K562 (cell line): ENCODE measurements around the gene FRG1.
"Not testable (repeated sequence)": the region's sequence is repeated elsewhere in the genome, so short reads cannot be mapped to it uniquely, and the experiment has no call there.

ENCODE experiments used
- CTCF ChIP-seq, 3 experiments: IDR thresholded peaks in 2 of 3; conservative IDR thresholded peaks in 1 of 3; 2 replicates each; pipeline ENCODE4 v1.5.1; 2011 to 2012; ENCODE audit warnings: low read length in 3 of 3, mild to moderate bottlenecking in 3 of 3, control low read depth in 2 of 3, improper control_type of control experiment in 1 of 3, inconsistent platforms in 1 of 3, low read depth in 1 of 3, mixed read lengths in 1 of 3, moderate library complexity in 1 of 3; ENCODE audit not compliant: insufficient read depth in 2 of 3
- ETS1 ChIP-seq: conservative IDR thresholded peaks from 2 replicates; pipeline ENCODE4 v1.6.1; 2011; ENCODE audit warnings: low read depth, mild to moderate bottlenecking, low read length; ENCODE audit not compliant: control insufficient read depth
- HNRNPUL1 ChIP-seq: fragments of 200-400 bp; formaldehyde crosslinking; IDR thresholded peaks from 2 replicates; pipeline ENCODE4 v1.6.1; 2017; ENCODE audit warnings: low read length
- NR2C2 ChIP-seq, 2 experiments: fragments of 200-800 bp in 1 of 2; sonication (Bioruptor generic) in 1 of 2; sonication (generic) in 1 of 2; formaldehyde crosslinking in 1 of 2; IDR thresholded peaks; 2 replicates each; pipeline versions ENCODE4 v1.6.1 to v1.8.0; 2016 to 2022; ENCODE audit warnings: mild to moderate bottlenecking in 1 of 2, missing compliant biosample characterization in 1 of 2, missing genetic modification characterization in 1 of 2, missing genetic modification reagents in 1 of 2
- RAD21 ChIP-seq, 2 experiments: fragments of 250-450 bp in 1 of 2; fragments of 450-650 bp in 1 of 2; sonication (Bioruptor Pico) in 1 of 2; formaldehyde crosslinking in 1 of 2; IDR thresholded peaks in 1 of 2; conservative IDR thresholded peaks in 1 of 2; 2 replicates each; pipeline versions ENCODE4 v1.4.0 to v1.8.0; 2020 to 2022; ENCODE audit warnings: mild to moderate bottlenecking in 2 of 2, moderate library complexity in 1 of 2
- SP1 ChIP-seq: sonication (generic); formaldehyde crosslinking; IDR thresholded peaks from 2 replicates; pipeline ENCODE4 v1.8.1; 2022; ENCODE audit warnings: mild to moderate bottlenecking, missing genetic modification reagents
- TAF1 ChIP-seq: IDR thresholded peaks from 2 replicates; pipeline ENCODE4 v1.6.1; 2011; ENCODE audit warnings: mild to moderate bottlenecking, low read length, moderate library complexity; ENCODE audit not compliant: insufficient read depth, control insufficient read depth, severe bottlenecking; ENCODE audit errors: extremely low read depth

- TF ChIP-seq NR2C2 (CRISPR knock-in tag; IDR thresholded peaks at IDR 0.05); NR2C2 (tag; IDR thresholded peaks at IDR 0.05); HNRNPUL1; CTCF (IDR thresholded peaks at IDR 0.05 in 2 of 3, conservative IDR thresholded peaks at IDR 0.05 in 1 of 3; ENCODE audit: insufficient read depth in 2 of 3, low read depth in 1 of 3, low read length in 3 of 3); RAD21 (CRISPR knock-in tag; conservative IDR thresholded peaks at IDR 0.05 in 1 of 2, IDR thresholded peaks at IDR 0.05 in 1 of 2); ETS1; TAF1; SP1 (CRISPR knock-in tag): not testable (repeated sequence)
Observed at GRCh38 chr4:189989941-189990340, 49.3 kb downstream of the FRG1 start.
